ENCODE data around the gene SRA1.
A peak's percentile ranks its signal among the peaks of the same experiment; 100 is the strongest.

SRA1 gene

GRCh38 chr5:140567136-140567818 is 10.0 kb upstream of the SRA1 start:
- no peak for TF ChIP-seq CTCF (IDR thresholded peaks at IDR 0.05; ENCODE audit: control insufficient read depth, insufficient read depth, low read depth, low read length, missing control alignments)
- H3K4me3 ChIP-seq (ENCODE audit: control insufficient read depth, low read depth, low read length): no peak overlapping the region
- DNase-seq (ENCODE audit: low read depth): no peak

- no peak for DNase-seq (ENCODE audit: low read depth)
- no peak for TF ChIP-seq CTCF (IDR thresholded peaks at IDR 0.05; ENCODE audit: control insufficient read depth, insufficient read depth, low read depth, low read length, missing control alignments)
- H3K4me3 ChIP-seq (ENCODE audit: control insufficient read depth, low read depth, low read length): no peak overlapping the region
Measured at GRCh38 chr5:140566665-140567064, 9.4 kb upstream of the SRA1 start.

GRCh38 chr5:140565780-140566095 is 8.5 kb upstream of the SRA1 start:
- H3K4me3 ChIP-seq (ENCODE audit: control insufficient read depth, low read depth, low read length): peak overlapping the region; percentile 78
- DNase-seq (ENCODE audit: low read depth): no peak

GRCh38 chr5:140565024-140565779 is 7.9 kb upstream of the SRA1 start:
- H3K4me3 ChIP-seq (ENCODE audit: control insufficient read depth, low read depth, low read length): peak overlapping the region; percentile 78
- no peak for DNase-seq (ENCODE audit: low read depth)
- no peak for TF ChIP-seq CTCF (IDR thresholded peaks at IDR 0.05; ENCODE audit: control insufficient read depth, insufficient read depth, low read depth, low read length, missing control alignments)

More at GRCh38 chr5:140565780-140566095, 8.5 kb upstream of the SRA1 start:
- no peak for TF ChIP-seq CTCF (IDR thresholded peaks at IDR 0.05; ENCODE audit: control insufficient read depth, insufficient read depth, low read depth, low read length, missing control alignments)

GRCh38 chr5:140564196-140565023 is 7.1 kb upstream of the SRA1 start, which contains the start of the genes APBB3 and SLC35A4:
Gene APBB3, minus strand, starts transcription at chr5:140564598. Its CDS starts 353 bp downstream, at chr5:140564245.
Gene SLC35A4, plus strand, starts transcription at chr5:140564828. Its CDS starts 2,342 bp downstream, at chr5:140567170.
- TF ChIP-seq CTCF (IDR thresholded peaks at IDR 0.05; ENCODE audit: control insufficient read depth, insufficient read depth, low read depth, low read length, missing control alignments): no peak

GRCh38 chr5:140563596-140563995 is 6.3 kb upstream of the SRA1 start:
- DNase-seq (ENCODE audit: low read depth): no peak
- H3K4me3 ChIP-seq (ENCODE audit: control insufficient read depth, low read depth, low read length): peak overlapping the region; percentile 78

More at GRCh38 chr5:140564196-140565023, 7.1 kb upstream of the SRA1 start, which contains the start of the genes APBB3 and SLC35A4:
- peak within 1 kb of the TSS; percentile 78 for H3K4me3 ChIP-seq (ENCODE audit: control insufficient read depth, low read depth, low read length)
- DNase-seq (ENCODE audit: low read depth): peak; percentile 97

More at GRCh38 chr5:140563596-140563995, 6.3 kb upstream of the SRA1 start:
- TF ChIP-seq CTCF (IDR thresholded peaks at IDR 0.05; ENCODE audit: control insufficient read depth, insufficient read depth, low read depth, low read length, missing control alignments): no peak
